GM12872 (cell line): ENCODE measurements around the gene SMARCA4.

Experiments
- TF ChIP-seq, protein P1 (sequence below): IDR thresholded peaks from 3 replicates; pipeline ENCODE4 v1.5.1; 2011; ENCODE audit warnings: low read depth, mild to moderate bottlenecking, low read length, moderate library complexity; ENCODE audit not compliant: insufficient read depth

The SMARCA4 gene

GRCh38 chr19:11070123-11070522, 109.3 kb downstream of the SMARCA4 start:
- TF ChIP-seq, protein P1, sequence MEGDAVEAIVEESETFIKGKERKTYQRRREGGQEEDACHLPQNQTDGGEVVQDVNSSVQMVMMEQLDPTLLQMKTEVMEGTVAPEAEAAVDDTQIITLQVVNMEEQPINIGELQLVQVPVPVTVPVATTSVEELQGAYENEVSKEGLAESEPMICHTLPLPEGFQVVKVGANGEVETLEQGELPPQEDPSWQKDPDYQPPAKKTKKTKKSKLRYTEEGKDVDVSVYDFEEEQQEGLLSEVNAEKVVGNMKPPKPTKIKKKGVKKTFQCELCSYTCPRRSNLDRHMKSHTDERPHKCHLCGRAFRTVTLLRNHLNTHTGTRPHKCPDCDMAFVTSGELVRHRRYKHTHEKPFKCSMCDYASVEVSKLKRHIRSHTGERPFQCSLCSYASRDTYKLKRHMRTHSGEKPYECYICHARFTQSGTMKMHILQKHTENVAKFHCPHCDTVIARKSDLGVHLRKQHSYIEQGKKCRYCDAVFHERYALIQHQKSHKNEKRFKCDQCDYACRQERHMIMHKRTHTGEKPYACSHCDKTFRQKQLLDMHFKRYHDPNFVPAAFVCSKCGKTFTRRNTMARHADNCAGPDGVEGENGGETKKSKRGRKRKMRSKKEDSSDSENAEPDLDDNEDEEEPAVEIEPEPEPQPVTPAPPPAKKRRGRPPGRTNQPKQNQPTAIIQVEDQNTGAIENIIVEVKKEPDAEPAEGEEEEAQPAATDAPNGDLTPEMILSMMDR: no peak

DNA sequence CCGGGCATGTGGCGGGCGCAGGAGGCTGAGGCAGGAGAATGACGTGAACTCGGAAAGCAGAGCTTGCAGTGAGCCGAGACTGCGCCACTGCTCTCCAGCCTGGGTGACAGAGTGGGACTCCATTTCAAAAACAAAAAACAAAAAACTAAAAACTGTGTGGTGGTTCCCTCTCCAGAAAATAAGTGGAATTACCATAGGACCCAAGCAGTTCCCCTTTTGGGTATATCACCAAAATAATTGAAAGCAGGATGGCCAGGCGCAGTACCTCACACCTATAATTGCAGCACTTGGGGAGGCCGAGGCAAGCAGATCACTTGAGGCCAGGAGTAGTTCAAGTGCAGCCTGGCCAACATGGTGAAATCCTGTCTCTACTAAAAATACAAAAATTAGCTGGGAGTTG, 112.7 kb downstream of the SMARCA4 start:
- TF ChIP-seq, protein P1: no peak

DNA sequence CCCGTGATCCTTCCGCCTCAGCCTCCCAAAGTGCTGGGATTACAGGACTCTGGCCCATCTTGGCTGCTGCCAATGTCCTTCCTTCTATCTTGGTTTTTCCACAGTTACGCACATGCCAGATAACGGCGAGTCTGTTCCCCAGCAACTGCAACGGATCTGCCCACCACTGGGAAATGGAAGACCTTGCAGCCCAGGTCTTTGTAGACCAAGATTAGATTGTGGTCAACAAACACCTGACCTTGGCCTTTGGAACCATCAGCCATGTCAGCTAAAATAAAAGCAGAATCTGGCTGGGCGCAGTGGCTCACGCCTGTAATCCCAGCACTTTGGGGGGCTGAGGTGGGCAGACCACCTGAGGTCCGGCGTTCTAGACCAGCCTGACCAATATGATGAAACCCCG, 118.1 kb downstream of the SMARCA4 start:
- TF ChIP-seq, protein P1: no peak

GRCh38 chr19:11079999-11080398, 119.2 kb downstream of the SMARCA4 start:
- TF ChIP-seq, protein P1: no peak

GRCh38 chr19:11087870-11088505, 127.2 kb downstream of the SMARCA4 start:
- TF ChIP-seq, protein P1: no peak

GRCh38 chr19:11088506-11089253, 127.8 kb downstream of the SMARCA4 start:
- TF ChIP-seq, protein P1: no peak

- TF ChIP-seq, protein P1: no peak
These were observed 128.6 kb downstream of the SMARCA4 start, which contains the start of gene LDLR for GRCh38 chr19:11089254-11090013. TSS of gene LDLR (plus strand) at chr19:11089463. CDS start at chr19:11089549, 86 bp downstream.
